ENCODE measurements around the gene MAS1.
"Not testable (repeated sequence)": the region's sequence is repeated elsewhere in the genome, so short reads cannot be mapped to it uniquely, and the experiment has no call there.

MAS1 gene

DNA sequence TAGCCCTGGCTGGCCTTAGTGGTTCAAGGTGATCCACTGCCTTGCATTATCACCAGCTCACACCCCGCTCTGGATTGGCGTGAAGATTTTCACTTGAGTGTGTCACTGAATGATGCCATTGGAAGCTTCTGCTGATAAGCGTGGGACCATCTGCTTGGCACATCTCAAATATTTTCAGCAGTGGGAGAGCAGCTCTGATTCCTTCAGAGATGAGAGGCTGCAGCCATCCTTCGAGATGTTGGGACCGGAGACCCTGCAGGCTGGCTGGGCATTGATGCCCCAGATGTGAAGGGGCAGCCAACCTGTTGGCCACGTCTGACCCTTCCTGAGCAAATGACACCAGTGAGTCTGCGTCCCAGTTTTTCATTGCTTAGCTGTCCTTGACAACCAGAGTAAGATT, at the start of gene MAS1:
Gene MAS1 (plus strand): TSS at position 197 of the 400 bp plus-strand sequence. CDS start 15,968 bp downstream, outside the sequence.
- DNase-seq = no peak

DNA sequence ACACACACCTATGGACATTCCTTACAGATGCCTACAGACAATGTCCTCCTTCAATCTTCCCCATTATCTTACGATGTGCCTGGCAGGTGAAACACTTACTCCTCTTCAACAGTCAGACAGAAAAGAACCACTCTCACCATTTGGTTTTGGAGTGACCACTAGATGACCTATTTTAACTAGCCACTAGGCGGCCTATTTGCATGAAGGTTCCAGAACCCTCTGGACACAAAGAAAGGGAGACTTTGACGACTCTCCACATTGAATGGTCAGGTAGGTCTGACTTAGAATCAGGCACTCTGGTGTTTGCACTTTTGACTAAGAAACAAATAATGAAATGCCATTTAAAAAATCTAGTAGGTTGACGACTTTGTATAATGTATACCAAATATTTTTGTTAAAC, 48.8 kb upstream of the MAS1 start:
- no peak for DNase-seq

DNA sequence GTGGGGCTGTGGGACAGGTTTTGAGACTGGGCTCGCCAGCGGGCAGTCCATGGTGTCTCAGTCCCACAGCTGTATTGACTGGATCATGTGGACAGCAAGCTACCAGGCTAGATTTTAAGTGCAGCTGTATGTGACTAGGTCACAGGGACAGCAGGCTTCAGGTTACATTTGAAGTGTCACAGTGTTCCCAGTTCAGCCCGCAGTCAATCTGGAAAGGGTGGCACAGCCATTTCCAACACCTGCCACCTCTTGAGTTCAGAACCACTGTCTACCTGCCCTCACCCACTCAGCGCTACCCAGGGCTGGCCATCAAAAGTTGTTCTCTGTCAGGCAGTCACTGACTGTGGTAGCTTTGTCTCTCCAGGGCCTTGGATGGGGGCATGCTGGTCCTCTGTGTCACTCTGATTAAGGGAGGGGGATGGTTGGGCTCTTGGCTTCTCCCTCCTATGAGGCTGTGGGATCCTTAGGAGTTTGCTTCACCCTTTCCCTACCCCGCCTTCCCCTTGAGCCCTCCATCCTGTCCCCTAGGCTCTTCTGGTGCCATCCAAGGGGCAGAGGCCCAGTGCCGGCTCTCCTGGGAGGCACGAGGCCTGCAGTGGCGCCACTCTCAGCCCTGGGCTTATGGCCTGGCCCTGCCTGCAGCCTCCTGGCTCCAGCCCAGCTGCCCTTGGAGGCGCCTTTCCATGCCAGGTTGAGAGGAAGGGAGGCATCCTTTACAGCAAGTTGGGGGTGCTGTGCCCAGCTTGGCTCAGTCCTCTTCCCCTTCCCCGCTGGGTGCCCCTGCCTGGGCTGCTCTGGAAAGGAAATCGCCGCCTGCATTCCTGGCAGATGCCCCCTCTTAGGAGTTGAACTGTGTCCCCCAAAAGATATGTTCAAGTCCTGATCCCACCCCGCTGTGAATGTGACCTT, 45.8 kb upstream of the MAS1 start:
- DNase-seq = no peak

DNA sequence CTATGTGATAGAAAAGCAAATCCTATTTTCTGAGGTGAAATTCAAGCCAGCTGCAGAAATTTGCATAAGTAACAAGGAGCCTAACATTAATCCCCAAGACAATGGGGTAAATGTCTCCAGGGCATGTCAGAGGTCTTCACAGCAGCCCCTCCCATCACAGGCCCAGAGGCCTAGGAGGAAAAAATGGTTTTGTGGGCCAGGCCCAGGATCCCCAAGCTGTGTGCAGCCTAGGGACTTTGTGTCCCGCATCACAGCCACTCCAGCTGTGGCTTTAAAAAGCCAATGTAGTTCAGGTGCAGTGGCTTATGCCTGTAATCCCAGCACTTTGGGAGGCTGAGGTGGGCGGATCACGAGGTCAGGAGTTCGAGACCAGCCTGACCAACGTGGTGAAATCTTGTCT, 42.2 kb upstream of the MAS1 start:
- not testable (repeated sequence) for DNase-seq

DNA sequence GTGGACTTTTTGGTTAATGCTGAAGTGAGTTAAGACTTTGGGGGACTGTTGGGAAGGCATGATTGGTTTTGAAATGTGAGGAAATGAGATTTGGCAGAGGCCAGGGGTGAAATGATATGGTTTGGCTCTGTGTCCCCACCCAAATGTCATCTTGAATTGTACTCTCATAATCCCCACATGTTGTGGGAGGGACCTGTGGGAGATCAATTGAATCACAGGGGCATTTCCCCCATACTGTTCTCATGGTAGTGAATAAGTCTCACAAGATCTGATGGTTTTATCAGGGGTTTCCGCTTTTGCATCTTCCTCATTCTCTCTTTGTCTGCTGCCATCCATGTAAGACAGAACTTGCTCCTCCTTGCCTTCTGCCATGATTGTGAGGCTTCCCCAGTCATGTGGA, 40.9 kb upstream of the MAS1 start:
- DNase-seq = not testable (repeated sequence)

DNA sequence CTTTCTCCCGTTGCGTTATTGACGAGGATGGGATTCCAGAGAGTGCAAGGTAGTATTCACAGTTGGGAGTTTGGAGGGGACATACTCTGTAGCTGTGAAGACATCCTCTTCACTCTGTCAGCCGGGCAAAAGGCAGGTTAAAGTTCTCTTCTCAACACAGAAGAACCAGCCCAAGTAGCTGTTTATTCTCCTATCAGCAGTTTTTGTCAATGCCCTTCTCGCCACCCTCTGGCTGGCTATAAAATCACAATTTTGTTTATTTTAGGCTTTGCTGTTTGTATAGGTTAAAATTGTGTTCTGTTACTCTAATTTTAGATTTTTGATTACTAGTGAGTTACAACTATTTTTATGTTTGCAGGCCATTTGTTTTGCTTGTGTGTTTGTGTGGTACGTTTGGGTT, 37.9 kb upstream of the MAS1 start:
- DNase-seq = no peak

DNA sequence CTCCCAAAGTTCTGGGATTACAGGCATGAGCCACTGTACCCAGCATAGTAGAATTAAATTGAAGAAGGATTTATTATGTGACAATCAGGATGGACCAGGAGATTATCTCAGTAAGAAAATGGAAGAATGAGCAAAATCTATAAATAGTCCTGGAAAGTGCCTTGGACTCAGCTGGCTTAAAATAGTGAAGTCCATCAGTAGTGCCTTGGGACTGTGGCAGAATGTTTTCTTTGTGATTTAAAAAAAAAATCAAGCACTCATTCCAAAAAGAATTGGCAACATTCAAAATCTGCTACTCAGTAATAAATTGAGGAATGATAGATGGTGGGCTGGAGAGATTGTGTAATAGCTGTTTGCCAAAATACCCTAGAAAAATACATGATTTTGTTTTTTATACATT, 37.0 kb upstream of the MAS1 start:
- no peak for DNase-seq

DNA sequence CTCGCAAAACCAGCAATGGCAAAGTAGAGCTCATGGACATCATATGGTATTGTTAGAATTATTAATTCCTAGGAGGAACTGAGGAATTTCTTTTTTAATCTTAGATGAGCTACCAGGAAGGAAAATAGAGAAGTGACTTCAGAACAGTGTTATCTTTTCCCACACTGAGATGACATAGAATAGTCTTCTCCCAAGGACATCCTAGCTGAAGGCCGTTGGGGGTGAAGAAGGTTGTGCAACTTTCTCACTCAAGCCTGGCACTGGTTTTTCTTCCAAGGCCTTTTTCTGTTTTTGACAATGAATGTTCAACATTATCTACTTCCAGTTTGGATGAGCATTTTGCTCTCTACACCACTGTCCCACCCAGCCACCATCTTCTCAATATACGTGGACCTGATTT, 35.8 kb upstream of the MAS1 start:
- no peak for DNase-seq

DNA sequence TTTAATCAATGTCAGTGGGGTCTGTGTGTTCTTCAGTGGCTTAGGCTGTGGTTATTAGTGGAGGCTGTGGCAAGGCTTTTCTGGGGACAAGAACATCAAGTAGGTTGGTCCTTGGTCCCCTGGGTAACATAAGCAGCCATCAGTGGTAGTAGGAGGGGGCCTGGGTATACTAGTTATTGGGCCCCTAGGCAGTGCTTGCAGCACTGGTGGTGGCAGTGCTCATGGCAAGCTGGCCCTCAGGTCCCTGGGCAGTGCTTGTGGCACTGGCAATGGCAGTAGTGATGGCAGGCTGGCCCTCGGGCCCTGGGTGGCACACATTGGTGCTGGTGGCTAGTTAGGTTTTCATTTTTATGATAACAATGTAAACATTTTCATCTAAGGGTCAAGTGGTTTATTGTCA, 32.5 kb upstream of the MAS1 start:
- DNase-seq = no peak

DNA sequence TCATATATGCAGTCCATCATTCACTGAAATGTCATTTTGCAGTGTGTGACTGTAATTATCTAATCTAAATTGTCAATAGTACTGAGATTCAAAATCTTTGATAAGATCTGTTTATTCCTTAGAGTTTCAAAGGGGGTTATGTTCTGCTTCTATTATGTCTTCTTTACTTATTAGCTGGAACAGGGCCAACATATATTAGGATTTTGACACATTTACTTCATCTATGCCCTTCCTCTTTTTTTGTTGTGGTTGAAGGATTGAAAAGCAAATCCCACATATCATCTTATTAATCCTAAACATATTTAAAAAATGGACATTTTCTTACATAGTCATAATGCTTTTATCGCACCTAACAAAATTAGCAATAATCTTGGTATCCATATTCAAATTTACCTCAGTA, 30.3 kb upstream of the MAS1 start:
- DNase-seq = no peak

DNA sequence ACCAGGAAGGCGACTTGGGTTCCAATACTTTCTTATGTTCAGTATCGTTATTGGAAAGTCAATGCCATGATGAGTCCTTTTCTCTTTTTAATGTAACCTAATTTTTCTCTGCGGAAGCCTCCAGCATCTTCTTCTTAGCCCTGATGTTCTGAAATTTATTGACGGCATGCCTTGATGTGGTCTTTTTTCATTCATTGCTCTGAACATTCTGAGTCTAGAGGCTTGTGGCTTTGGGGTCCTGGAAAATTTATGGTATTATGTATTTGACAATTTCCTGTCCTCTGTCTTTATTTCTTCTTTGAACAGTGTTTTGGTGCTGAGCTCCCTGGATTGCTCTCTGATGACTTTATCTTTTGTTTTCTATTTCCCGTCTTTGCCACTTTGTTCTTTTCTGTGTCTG, 28.7 kb upstream of the MAS1 start:
- DNase-seq = no peak

DNA sequence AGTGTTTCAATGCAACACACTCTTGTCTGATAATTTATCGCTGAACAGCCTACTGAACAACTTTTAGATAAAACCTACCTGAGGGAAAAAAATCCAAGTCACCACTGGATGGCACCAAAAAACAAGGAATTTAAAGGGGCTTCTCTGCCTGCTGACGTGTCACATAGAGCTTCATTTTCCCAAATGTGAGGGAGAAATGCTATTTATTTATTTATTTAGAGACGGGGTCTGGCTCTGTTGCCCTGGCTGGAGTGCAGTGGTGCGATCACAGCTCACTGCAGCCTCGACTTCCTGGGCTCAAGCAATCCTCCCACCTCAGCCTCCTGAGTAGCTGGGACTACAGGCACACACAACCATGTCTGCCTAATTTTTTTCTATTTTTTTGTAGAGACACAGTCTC, 27.4 kb upstream of the MAS1 start:
- DNase-seq = peak; percentile 28

DNA sequence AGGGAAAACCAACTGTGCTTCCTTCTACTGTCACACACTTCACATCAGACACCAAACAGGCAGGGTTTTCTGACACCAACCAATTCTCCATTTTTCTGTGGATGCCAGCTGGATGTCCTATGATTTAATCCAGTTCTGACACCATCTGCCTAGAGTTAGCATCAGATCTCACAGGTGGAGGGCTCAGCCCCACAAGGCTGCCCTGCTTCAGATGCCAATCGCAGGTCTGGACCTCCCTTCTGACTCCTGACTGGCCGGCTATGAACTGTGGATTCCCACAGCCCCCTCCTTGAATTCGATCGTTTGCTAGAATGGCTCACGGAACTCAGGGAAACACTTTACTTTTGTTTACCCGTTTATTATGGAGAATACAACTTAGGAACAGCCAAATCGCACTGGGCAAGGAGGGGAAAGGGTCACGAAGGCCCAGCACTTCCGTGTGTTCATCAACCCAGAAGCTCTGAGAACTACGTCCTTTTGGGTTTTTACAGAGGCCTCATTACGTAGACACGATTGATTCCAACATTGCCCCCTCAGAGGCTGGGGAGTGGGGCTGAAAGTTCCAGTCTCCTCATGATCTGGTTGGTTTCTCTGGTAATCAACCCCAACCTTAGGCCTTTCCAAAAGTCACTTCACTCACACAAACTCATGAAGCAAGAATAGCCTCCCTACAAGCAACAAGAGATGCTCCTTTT, 25.4 kb upstream of the MAS1 start:
- no peak for DNase-seq

DNA sequence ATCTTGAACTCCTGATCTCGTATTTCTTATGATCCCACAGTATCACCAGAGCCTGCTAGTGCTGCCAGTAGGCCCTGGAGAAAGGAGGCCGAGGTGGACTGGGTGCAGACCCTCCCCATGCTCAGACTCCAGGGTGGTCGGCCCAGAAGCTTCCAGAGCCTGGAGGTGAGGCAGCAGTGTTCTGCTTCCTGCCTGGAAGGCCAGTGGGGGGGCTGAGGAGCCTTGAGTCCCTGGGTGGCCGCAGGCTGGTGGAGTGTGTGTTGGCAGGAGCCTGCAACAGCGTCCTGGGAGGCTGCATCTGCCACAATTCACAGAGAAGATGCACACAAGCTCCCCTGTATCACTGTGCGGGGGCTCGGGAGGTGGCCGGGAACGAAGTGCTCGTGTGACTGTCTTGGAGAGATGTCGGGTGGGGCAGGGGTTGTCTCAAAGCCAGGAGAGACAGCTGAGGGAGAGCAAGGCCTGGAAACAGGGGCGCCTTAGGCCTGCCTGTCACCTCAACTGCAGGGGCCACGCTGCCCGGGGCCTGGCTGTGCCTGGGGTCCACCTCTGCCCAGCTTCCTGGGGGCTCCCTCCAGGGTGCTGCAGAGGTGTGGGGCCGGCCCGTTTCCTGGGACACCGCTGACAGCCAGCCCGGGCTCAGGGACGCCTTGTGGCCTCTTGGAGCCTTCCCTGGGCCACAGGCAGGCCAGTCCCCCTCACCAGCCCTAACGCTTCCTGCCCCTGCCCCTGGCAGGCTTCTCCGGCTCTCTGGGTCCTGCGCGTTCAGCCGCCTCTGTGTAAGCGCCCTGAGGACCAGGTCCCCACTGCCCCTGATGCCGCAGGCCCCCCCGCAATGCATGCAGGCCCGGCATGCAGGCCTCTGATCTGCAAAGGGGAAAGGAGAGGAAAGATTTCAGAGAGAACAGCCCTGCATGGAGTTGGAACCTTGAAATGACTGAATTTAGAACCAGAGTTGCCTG, 24.2 kb upstream of the MAS1 start:
- DNase-seq = no peak

DNA sequence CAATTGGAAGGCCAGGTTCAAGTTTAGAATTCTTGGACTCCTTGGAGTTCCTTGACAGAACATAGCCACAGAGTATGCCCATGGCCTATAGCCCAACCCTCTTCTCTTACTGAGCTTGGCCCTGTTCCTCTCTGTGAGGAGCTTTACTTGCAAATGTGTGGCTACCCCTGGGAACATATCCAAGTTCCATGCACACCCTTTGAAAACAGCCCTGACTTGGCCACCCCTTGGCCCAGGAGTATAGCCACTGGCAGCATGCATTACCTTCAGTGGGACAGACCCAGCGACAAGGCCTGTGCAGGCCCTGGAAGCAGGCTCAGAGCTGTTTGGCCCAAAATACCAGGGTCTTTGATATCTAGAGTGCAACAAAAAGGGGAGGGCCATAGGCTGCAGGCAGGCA, 19.5 kb upstream of the MAS1 start:
- DNase-seq = no peak

DNA sequence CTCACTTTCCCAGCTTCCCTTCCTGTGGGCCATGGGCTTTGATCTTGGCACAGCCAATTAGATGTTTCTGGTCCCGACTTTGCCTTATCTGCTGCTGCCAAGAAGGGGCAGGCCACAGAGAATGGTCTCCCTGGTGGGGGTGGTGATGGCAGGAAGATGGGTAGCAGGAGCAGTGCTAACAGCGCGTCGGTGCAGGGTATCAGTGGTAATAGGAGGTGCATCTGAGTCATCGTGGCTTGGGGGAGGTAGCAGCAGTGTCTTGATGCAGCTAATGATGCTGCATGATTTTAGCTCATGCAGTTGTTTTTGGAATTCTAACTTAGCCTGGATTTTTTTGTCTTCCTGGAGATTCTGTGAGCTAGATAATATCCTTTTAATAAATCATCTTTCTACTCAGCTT, 18.9 kb upstream of the MAS1 start:
- DNase-seq = peak; percentile 38

DNA sequence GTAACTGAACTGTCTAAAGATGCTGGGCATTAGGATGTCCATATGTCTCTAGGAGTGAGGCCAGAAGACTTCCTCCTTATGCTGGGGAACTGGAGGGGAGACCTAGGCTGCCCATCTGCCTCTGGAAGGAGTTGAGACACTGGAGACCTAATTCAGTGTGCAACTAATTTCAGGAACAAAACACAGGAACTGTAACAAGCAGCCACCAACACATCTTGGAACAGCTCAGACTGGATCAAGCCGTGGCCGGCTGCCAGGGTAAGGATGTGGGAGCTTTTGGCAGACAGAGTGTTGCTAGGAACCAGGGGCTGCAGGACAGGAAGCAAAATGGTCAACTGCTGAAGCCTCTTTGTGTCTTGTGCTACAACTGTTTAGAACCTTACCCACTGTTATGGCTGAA, 16.4 kb upstream of the MAS1 start:
- DNase-seq = no peak

DNA sequence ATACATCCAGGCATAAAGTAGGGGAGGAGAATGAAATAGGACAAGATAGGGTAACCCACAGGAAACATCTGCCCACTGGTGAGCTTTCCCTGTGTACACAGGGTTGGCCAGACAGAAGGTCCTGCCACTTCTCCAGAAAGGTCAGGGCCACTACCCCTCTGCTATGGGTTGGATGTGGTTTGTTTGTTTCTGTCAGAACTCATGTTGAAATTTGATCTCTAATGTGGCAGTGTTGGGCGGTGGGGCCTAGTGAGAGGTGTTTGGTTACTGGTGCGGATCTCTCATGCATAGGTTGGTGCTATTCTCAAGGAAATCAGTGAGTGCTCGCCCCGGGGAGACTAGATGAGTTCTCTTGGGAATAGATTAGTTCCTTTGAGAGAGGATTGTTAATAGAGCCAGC, 15.6 kb upstream of the MAS1 start:
- no peak for DNase-seq

DNA sequence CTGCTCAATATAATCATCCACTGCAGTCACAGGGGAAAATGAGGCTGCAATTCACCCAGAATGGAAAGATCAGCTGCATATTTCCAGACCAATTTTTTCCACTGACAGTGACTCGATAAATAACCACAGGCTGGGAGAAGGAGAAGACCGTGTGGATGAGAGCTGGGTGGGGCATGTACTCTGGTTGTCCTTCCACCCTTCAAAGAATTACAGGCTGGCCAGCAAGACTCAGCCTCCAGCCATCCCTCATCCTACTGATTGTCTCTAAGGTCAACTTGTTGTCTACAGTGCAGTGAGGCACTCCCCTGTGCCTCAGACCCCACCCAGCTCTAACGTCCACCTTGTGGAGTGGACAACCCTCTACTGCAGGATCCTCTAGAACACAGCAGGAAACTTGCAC, 14.5 kb upstream of the MAS1 start:
- no peak for DNase-seq

DNA sequence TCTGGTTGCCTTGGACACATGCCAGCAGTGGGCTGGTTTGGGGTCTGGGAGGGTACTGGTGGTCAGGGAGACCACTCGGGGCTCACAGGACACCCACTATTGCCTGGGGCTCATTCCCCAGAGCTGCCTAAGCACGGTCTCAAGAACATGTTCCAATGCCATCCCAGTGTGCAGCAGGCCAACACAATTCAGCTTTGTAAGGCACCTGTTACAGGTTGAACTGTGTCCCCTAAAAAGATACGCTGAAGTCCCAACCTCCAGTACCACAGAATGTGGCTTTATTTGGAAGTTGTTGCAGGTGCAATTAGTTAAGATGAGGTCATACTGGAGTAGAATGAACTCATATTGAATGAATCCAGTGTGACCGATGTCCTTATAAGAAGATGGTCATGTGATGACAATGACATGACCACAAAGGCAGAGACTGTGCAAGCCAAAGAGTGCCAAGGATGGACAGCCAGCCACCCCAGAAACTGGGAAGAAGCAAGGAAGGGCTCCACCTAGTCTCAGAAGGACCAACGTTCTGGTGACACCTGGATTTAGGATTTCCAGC, 13.5 kb upstream of the MAS1 start:
- DNase-seq = no peak

DNA sequence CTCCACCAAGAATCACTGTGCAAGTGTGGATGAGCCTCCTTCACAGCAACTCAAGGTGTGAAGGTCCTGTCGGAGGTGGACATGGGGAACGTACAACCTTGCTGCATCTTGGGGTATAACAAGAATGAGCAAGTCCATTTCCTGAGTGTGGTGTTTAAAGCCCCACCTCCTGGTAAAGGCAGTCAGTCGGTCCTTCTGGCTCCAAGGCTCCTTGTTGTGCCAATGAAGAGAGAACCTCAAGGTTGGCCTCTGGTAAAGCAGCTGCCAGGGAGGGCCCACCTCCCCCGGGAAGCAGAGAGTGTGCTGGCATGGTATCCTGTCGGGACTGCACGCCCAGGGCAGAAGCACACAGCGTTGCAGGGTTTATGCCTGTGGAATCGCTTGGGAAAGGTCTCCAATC, 12.4 kb upstream of the MAS1 start:
- DNase-seq = no peak

DNA sequence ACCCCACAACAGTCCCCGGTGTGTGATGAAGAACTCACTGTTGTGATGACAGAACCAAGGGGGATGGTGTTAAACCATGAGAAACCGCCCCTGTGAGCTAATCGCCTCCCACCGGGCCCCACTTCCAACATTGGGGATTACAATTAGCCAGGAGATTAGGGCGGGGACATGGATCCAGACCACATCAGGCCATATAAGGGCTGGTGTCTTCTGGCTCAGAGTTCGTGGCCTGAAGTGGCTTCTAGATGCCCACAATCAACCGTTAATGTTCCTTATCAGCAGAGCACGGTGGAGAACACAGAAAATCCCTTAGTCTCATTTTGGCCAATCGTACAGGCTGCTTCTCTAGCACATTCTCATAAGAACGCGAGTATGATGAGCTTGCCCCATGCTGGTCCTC, 10.9 kb upstream of the MAS1 start:
- DNase-seq = no peak

DNA sequence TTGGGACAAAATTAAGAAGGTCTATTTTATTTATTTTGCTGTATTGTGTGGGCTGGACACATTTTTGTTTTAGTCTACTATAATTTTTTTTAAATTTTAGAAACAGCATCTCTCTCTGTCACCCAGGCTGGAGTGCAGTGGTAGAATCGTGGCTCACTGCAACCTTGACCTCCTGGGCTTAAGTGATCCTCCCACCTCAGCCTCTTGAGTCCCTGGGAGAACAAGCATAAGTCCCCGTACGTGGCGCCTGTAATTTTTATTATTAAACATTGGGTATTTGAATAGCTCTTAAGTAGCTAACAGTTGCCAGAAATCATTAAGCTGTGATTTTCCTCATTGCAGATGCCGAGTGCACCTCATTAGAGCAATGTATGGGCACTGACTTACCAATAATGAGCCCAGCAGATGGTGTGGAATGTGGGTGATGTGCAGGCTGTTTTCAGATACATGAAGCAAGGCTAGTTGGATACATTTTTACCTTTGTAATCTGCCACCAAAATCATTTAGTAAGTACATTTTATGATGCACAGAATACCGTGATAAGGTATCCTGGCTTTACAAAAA, 10.3 kb upstream of the MAS1 start:
- no peak for DNase-seq

All from activated CD4-positive, alpha-beta T cell treated with anti-CD3 and anti-CD28 coated beads for 48 hours (primary cell).